HEK293 (cell line): ENCODE results near the gene NEAT1.

Experiments
- CTCF ChIP-seq: fragments of 450-650 bp; formaldehyde crosslinking; IDR thresholded peaks from 2 replicates; pipeline ENCODE4 v1.5.1; 2016; ENCODE audit warnings: missing biosample characterization, missing genetic modification characterization
- ELK4 ChIP-seq: IDR thresholded peaks from 2 replicates; pipeline ENCODE4 v1.6.1; 2011; ENCODE audit warnings: mild to moderate bottlenecking, low read depth, low read length, borderline replicate concordance
- REST ChIP-seq: fragments of 450-650 bp; formaldehyde crosslinking; IDR thresholded peaks from 2 replicates; pipeline ENCODE4 v1.5.1; 2016; ENCODE audit warnings: missing biosample characterization, missing genetic modification characterization
- SP2 ChIP-seq: fragments of 450-650 bp; formaldehyde crosslinking; IDR thresholded peaks from 2 replicates; pipeline ENCODE4 v1.5.1; 2016; ENCODE audit warnings: missing biosample characterization, missing genetic modification characterization
- TCF7L2 ChIP-seq: IDR thresholded peaks from 2 replicates; pipeline ENCODE4 v1.6.1; 2011; ENCODE audit warnings: low read depth, mild to moderate bottlenecking, inconsistent platforms, low read length, moderate library complexity, borderline replicate concordance
- YY2 ChIP-seq: fragments of 450-650 bp; formaldehyde crosslinking; IDR thresholded peaks from 2 replicates; pipeline ENCODE4 v1.5.1; 2016; ENCODE audit warnings: missing biosample characterization, missing genetic modification characterization
- ZBTB26 ChIP-seq: fragments of 450-650 bp; formaldehyde crosslinking; optimal IDR thresholded peaks from 2 replicates; pipeline ENCODE3; 2016; ENCODE audit warnings: missing biosample characterization, mild to moderate bottlenecking, missing genetic modification characterization
- ZNF157 ChIP-seq: fragments of 450-650 bp; formaldehyde crosslinking; IDR thresholded peaks from 2 replicates; pipeline ENCODE4 v1.5.1; 2016; ENCODE audit warnings: missing biosample characterization, missing genetic modification characterization
- ZNF239 ChIP-seq: fragments of 450-650 bp; formaldehyde crosslinking; IDR thresholded peaks from 2 replicates; pipeline ENCODE4 v1.5.1; 2016; ENCODE audit warnings: missing biosample characterization, missing genetic modification characterization
- ZNF530 ChIP-seq: fragments of 450-650 bp; formaldehyde crosslinking; IDR thresholded peaks from 2 replicates; pipeline ENCODE4 v1.5.1; 2016; ENCODE audit warnings: low read depth, missing biosample characterization, missing genetic modification characterization
- ZNF544 ChIP-seq: fragments of 450-650 bp; formaldehyde crosslinking; IDR thresholded peaks from 2 replicates; pipeline ENCODE4 v1.5.0; 2017; ENCODE audit warnings: missing biosample characterization, missing genetic modification characterization

DNA sequence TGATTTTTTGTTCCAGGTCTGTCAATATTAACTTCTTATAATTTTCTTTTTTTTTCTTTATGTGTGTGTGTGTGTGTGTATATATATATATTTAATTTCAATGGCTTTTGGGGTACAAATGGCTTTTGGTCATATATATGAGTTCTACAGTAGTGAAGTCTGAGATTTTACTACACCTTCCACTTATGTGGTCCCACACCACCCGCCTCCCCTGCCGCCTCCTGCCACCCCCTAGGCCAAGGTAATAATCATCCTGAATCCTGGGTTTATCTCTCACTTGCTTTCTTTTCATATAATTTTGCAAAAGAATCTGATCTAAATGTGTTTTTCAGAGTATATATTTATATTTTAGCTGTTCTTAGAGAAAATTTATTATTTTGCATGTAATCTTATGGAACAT, 11.1 kb downstream of the NEAT1 start:
- no peak for TF ChIP-seq CTCF (tag by site-specific recombination)
- no peak for TF ChIP-seq REST
- TF ChIP-seq TCF7L2, result no peak
- no peak for TF ChIP-seq SP2 (tag by site-specific recombination)
- TF ChIP-seq ZNF239 (tag by site-specific recombination), result no peak
- TF ChIP-seq ZNF530 (tag by site-specific recombination), result no peak
- no peak for TF ChIP-seq ZBTB26 (tag by site-specific recombination)
- no peak for TF ChIP-seq ZNF157 (tag by site-specific recombination)
- TF ChIP-seq ZNF544, result no peak
- no peak for TF ChIP-seq YY2 (tag by site-specific recombination)
- no peak for TF ChIP-seq ELK4
